GM12801 (cell line): Measurements from ENCODE around the gene RPE.

ENCODE experiments used
- CTCF ChIP-seq: IDR thresholded peaks from one replicate; pipeline ENCODE4 v1.5.1; 2011; ENCODE audit warnings: control low read depth; ENCODE audit not compliant: insufficient read length; ENCODE audit errors: extremely low read depth

Gene RPE

DNA sequence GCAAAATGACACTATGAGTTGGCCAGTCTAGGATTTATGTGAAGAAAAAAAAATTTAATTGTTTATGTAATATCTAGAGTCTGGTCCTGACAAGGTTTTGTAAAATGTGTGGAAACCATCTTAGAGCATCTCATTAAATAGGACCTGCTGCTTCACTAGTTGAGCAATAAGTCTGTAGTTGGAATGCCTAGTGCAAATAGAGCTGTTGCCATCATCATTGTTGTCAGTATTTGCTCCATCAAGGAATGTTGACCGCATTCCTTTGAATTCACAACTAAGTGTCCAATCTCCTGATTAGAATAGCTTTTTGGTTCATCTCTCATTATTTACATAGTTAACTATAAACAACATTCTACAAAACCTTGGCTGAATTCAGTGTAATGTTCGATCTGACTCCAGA lies 32.2 kb upstream of the RPE start:
- no peak for TF ChIP-seq CTCF

- no peak for TF ChIP-seq CTCF
Measured at GRCh38 chr2:209970711-209971110, 31.7 kb upstream of the RPE start.

DNA sequence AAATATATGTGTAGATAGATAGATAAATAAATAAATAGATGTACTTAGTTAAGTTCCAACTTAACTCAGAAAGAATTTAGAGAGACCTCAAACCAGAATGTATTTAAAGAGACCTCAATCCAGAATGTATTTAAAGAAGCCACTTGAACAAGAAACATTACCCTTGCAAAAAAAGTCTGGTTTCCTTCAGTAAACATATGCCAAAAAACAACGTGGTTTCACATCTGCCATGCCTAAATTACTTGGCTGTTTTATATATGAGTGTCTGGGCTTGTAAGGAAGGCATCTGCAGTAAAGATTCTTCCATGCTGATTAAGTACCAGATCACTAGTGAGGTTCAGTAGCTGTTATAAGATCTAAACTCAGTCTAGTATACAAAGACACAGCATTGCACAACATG lies 29.1 kb upstream of the RPE start:
- no peak for TF ChIP-seq CTCF

DNA sequence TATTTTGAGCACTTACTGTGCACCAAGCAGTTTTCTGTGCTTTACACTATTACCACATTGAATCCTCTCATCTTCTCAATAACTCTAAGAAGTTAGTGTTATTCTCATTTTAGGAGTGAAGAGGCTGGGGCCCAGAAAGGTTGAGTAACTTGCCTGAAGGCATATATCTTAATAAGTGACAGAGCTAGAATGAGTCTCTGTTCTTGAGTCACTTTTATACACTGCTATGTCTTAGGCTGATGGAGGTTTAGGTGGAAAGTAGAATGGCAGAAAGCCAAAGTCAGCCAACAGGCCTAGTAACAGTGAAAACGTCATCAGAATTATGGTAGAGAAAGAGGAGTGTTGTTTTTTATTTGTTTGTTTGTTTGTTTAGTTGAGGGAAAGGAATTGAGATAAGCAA lies 27.9 kb upstream of the RPE start:
- TF ChIP-seq CTCF, result no peak

- TF ChIP-seq CTCF, result no peak
Measured at GRCh38 chr2:209976698-209977385, 25.6 kb upstream of the RPE start.

DNA sequence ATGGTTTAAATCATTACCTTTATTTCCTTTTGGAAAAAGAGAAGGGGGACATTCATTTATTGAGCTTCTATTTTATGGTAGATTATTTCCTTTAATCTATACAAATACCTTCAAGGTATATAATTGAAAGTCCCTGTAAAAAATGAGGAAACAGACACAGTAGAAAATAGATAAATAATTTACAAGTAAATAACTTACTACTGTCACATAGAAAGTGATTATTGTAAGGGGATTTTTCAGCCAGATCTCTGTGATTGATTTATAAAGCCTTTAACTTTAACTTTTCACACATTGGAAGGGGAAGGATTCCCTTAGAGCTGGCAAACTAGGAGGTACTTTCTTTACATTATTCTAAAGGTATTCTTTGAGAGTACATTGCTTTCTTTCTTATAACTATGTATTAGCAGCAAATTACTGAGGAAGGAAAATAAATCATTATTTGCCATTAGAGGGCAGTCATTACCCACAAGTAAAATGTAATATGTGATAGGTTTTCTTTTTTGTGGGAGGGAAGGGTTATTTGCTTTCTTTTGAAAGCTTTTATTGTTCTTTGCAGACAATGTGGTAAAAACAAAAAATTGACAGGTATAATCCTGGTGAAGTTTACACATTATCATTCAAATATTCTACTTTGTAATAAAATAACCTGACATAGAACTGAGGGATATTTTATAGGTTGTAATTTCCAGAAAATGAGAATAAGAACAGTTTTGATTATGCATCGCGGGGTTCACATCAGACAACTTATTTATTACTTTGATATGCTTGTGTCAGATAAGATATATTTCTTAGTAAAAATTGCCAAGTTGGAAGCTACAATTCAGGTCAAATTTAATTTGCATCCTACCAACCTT lies 24.8 kb upstream of the RPE start:
- TF ChIP-seq CTCF, result no peak

DNA sequence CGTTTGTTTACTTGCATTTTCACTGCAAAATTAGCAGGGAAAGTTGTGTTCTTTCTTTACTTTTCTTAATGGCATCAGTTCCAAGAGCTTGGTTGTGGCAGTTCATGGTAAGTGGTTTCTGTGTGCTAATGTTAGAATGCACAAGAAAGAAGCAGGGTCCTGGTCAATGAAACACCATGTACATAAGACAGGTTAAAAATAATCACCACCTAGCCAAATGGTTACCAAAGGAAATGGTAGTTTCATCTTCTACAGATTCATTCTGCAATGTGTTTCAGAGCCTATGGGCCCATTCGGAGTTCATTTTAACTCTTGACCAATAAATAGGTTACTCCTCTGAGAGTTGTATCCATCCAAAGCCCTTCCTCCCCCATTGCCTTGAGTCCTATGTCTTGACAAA lies 18.1 kb upstream of the RPE start:
- no peak for TF ChIP-seq CTCF
